Neural cell (in vitro differentiated cells): ENCODE results near the gene BCL11B. TPM values are rescaled to one million over a fixed set of nuclear protein-coding genes. Genes with fewer than 3 reads are reported as not detected.

Source experiments
- H2AFZ ChIP-seq: fragments of 200-600, 300-800 bp; sonication (generic), shearing (Covaris generic); 2 replicates; pipeline ENCODE4 v1.6.0; 2014; ENCODE audit warnings: low read depth, mild to moderate bottlenecking, antibody characterized with exemption, low read length, moderate library complexity
- H3F3A ChIP-seq: fragments of 200-600 bp; shearing (Covaris generic); 2 replicates; pipeline ENCODE4 v1.6.1; 2016; ENCODE audit warnings: mild to moderate bottlenecking, moderate library complexity, mixed read lengths, antibody characterized with exemption, low read length; ENCODE audit not compliant: insufficient read depth, poor library complexity, severe bottlenecking
- H3K27ac ChIP-seq: fragments of 200-600, 300-800 bp; sonication (generic), shearing (Covaris generic); 2 replicates; pipeline ENCODE4 v1.5.1; 2014; ENCODE audit warnings: mild to moderate bottlenecking, low read length, moderate library complexity
- H3K27me3 ChIP-seq: fragments of 300-800, 200-600 bp; sonication (generic), shearing (Covaris generic); 2 replicates; pipeline ENCODE4 v1.6.0; 2014; ENCODE audit warnings: mild to moderate bottlenecking, low read depth, low read length, moderate library complexity; ENCODE audit not compliant: insufficient read depth
- H3K36me3 ChIP-seq: fragments of 300-800, 200-600 bp; sonication (generic), shearing (Covaris generic); 2 replicates; pipeline ENCODE4 v1.5.1; 2014; ENCODE audit warnings: mild to moderate bottlenecking, antibody characterized with exemption, low read length, moderate library complexity; ENCODE audit not compliant: insufficient read depth
- H3K4me2 ChIP-seq: fragments of 300-800, 200-600 bp; sonication (generic), shearing (Covaris generic); 2 replicates; pipeline ENCODE4 v1.6.0; 2014; ENCODE audit warnings: mild to moderate bottlenecking, low read length
- H3K4me3 ChIP-seq: fragments of 300-800, 200-600 bp; sonication (generic), shearing (Covaris generic); 2 replicates; pipeline ENCODE4 v1.5.1; 2014; ENCODE audit warnings: mild to moderate bottlenecking, low read length, moderate library complexity
- H3K79me2 ChIP-seq: fragments of 200-600 bp; shearing (Covaris generic); replicated peaks from 2 replicates; pipeline ENCODE4 v1.6.0; 2014; ENCODE audit warnings: mild to moderate bottlenecking, low read length, moderate library complexity; ENCODE audit not compliant: insufficient read depth
- H3K9ac ChIP-seq: fragments of 300-800, 200-600 bp; sonication (generic), shearing (Covaris generic); 2 replicates; pipeline ENCODE4 v1.6.1; 2016; ENCODE audit warnings: mild to moderate bottlenecking, low read length, mixed read lengths
- H3K9me2 ChIP-seq: fragments of 200-600 bp; shearing (Covaris generic); 2 replicates; pipeline ENCODE4 v1.6.1; 2016; ENCODE audit warnings: mild to moderate bottlenecking, low read length, mixed read lengths; ENCODE audit not compliant: insufficient read depth
- H3K9me3 ChIP-seq: fragments of 200-600, 300-800 bp; sonication (generic), shearing (Covaris generic); 2 replicates; pipeline ENCODE4 v1.6.1; 2016; ENCODE audit warnings: mild to moderate bottlenecking, mixed run types, low read length, moderate library complexity, mixed read lengths
- H4K20me1 ChIP-seq: fragments of 200-600 bp; shearing (Covaris generic); 2 replicates; pipeline ENCODE4 v1.6.1; 2016; ENCODE audit warnings: mild to moderate bottlenecking, mixed run types; ENCODE audit not compliant: insufficient read depth
- EP300 ChIP-seq: fragments of 450-650 bp; conservative IDR thresholded peaks from 2 replicates; pipeline ENCODE4 v1.6.1; 2014; ENCODE audit warnings: antibody characterized with exemption, mild to moderate bottlenecking, moderate library complexity; ENCODE audit not compliant: poor library complexity, severe bottlenecking
- EZH2 ChIP-seq: fragments of 200-600, 300-800 bp; shearing (Covaris generic), sonication (generic); IDR thresholded peaks from 2 replicates; pipeline ENCODE4 v1.6.1; 2014; ENCODE audit warnings: antibody characterized with exemption, low read length, borderline replicate concordance, mild to moderate bottlenecking; ENCODE audit not compliant: insufficient read depth, poor library complexity, severe bottlenecking
- MXI1 ChIP-seq: fragments of 450-650 bp; conservative IDR thresholded peaks from 2 replicates; pipeline ENCODE4 v1.6.1; 2014; ENCODE audit warnings: antibody characterized with exemption, mild to moderate bottlenecking; ENCODE audit not compliant: poor library complexity, severe bottlenecking
- RAD21 ChIP-seq: fragments of 450-650 bp; conservative IDR thresholded peaks from 2 replicates; pipeline ENCODE4 v1.6.1; 2014; ENCODE audit warnings: antibody characterized with exemption, mild to moderate bottlenecking, moderate library complexity
- REST ChIP-seq: IDR thresholded peaks from 2 replicates; pipeline ENCODE4 v1.6.1; 2012; ENCODE audit warnings: borderline replicate concordance
- TAF1 ChIP-seq: IDR thresholded peaks from 2 replicates; pipeline ENCODE4 v1.6.1; 2012; ENCODE audit warnings: low read depth
- polyA plus RNA-seq: library from polyadenylated mRNA; depleted of rRNA; stranded (reverse); fragments of >200 nt; gene quantifications from 2 replicates; pipeline ENCODE4 v1.2.3, GENCODE V29; 2014

BCL11B gene
- polyA plus RNA-seq, 1 donor from 2014 or later = 104 TPM

- peak overlapping the region; percentile 91 for H3K4me3 ChIP-seq
Observed at GRCh38 chr14:99265571-99265970, 6.4 kb downstream of the BCL11B start.

GRCh38 chr14:99264691-99265450, 7.1 kb downstream of the BCL11B start:
- no peaks in the 10 kb centered on the region for H3K9me2 ChIP-seq
- H3K9ac ChIP-seq = peak overlapping the region; percentile 98
- H2AFZ ChIP-seq = no peak overlapping the region
- peak overlapping the region; percentile 98 for H3K27ac ChIP-seq
- H3K27me3 ChIP-seq = no peaks in the 10 kb centered on the region
- no peaks in the 10 kb centered on the region for H3K36me3 ChIP-seq
- peak overlapping the region; percentile 74 for H3K4me2 ChIP-seq
- TF ChIP-seq MXI1 (no peak), RAD21 (no peak), TAF1 (peak; percentile 24), REST (peak; percentile 44)
- H3K79me2 ChIP-seq = peaks cover 99% of the 10 kb centered on the region
- peak overlapping the region; percentile 91 for H3K4me3 ChIP-seq
- H3F3A ChIP-seq = peaks cover 5% of the 10 kb centered on the region
- H4K20me1 ChIP-seq = peaks cover 43% of the 10 kb centered on the region
- no peaks in the 10 kb centered on the region for H3K9me3 ChIP-seq

More at GRCh38 chr14:99265571-99265970, 6.4 kb downstream of the BCL11B start:
- Histone ChIP-seq H3K79me2 (peaks cover 97% of the 10 kb centered on the region), H2AFZ (no peak overlapping the region), H3K9me2 (no peaks in the 10 kb centered on the region), H3K9me3 (no peaks in the 10 kb centered on the region), H3K27me3 (no peaks in the 10 kb centered on the region), H3K9ac (peak overlapping the region; percentile 98), H3F3A (peaks cover 5% of the 10 kb centered on the region), H3K36me3 (no peaks in the 10 kb centered on the region), H4K20me1 (peaks cover 36% of the 10 kb centered on the region), H3K4me2 (peak overlapping the region; percentile 74), H3K27ac (peak overlapping the region; percentile 98)
- no peak for TF ChIP-seq EP300

GRCh38 chr14:99263564-99264330, 8.2 kb downstream of the BCL11B start:
- no peaks in the 10 kb centered on the region for H3K27me3 ChIP-seq
- peak overlapping the region; percentile 91 for H3K4me3 ChIP-seq

More at GRCh38 chr14:99263564-99264330, 8.2 kb downstream of the BCL11B start:
- peak; percentile 5 for TF ChIP-seq REST
- TF ChIP-seq EZH2 = no peak
- Histone ChIP-seq H3K79me2 (peaks cover 100% of the 10 kb centered on the region), H3K9ac (peak overlapping the region; percentile 98), H3K4me2 (peak overlapping the region; percentile 74), H4K20me1 (peaks cover 52% of the 10 kb centered on the region), H3K9me2 (no peaks in the 10 kb centered on the region), H3F3A (peaks cover 5% of the 10 kb centered on the region), H3K27ac (peak overlapping the region; percentile 98), H3K9me3 (no peaks in the 10 kb centered on the region), H3K36me3 (no peaks in the 10 kb centered on the region), H2AFZ (no peak overlapping the region)
